IMR-90 (cell line): ENCODE results near the gene LHX5. TPM values are rescaled to one million over a fixed set of nuclear protein-coding genes. Genes with fewer than 3 reads are reported as not detected.

ENCODE experiments used
- ATAC-seq: fragments of 200-7000 bp; cut with Tn5 transposase; 2 replicates; pipeline ENCODE4 v1.9.1; 2020; ENCODE audit warnings: low read depth, mild to moderate bottlenecking, moderate library complexity
- BruUV-seq: library from RNA; stranded (reverse); fragments of 400-500 nt; replicated peaks from 2 replicates; lab custom pipeline; 2021; lab: Mats Ljungman, UMichigan
- CTCF ChIA-PET: fragments of 300-600 bp; formaldehyde crosslinking; extraction: SDS; loops from one replicate; lab custom pipeline; 2021; ENCODE audit warnings: antibody characterized with exemption; lab: Yijun Ruan, JAX
- POLR2A ChIA-PET: fragments of 300-600 bp; sonication (Branson Sonifier 250); formaldehyde crosslinking; loops from one replicate; lab custom pipeline; 2022; ENCODE audit warnings: antibody characterized with exemption; ENCODE audit not compliant: unreplicated experiment; lab: Charles Lee
- DNase-seq: peaks from one replicate; pipeline ENCODE4 v3.0.0; 2013
- H2AFZ ChIP-seq: replicated peaks from 2 replicates; pipeline ENCODE3; 2013; ENCODE audit warnings: low read length, mild to moderate bottlenecking; ENCODE audit not compliant: poor library complexity
- H2AK5ac ChIP-seq: 2 replicates; pipeline ENCODE4 v1.6.1; 2013; ENCODE audit warnings: low read depth, low read length, inconsistent platforms
- H2AK9ac ChIP-seq: replicated peaks from 2 replicates; pipeline ENCODE3; 2013; ENCODE audit warnings: mild to moderate bottlenecking, low read depth, low read length, moderate library complexity; ENCODE audit not compliant: poor library complexity
- H2BK120ac ChIP-seq: 2 replicates; pipeline ENCODE4 v1.6.1; 2013; ENCODE audit warnings: low read depth, low read length, inconsistent platforms
- H2BK15ac ChIP-seq: 3 replicates; pipeline ENCODE4 v1.6.1; 2013; ENCODE audit warnings: low read depth, low read length, inconsistent platforms
- H2BK20ac ChIP-seq: 2 replicates; pipeline ENCODE4 v1.6.1; 2013; ENCODE audit warnings: low read depth, mild to moderate bottlenecking, inconsistent platforms, low read length, moderate library complexity
- H2BK5ac ChIP-seq: 2 replicates; pipeline ENCODE4 v1.6.1; 2013; ENCODE audit warnings: mild to moderate bottlenecking, low read depth, low read length, inconsistent platforms; ENCODE audit not compliant: poor library complexity, severe bottlenecking
- H3K14ac ChIP-seq: replicated peaks from 2 replicates; pipeline ENCODE4 v1.6.1; 2013; ENCODE audit warnings: low read depth, low read length, inconsistent platforms
- H3K18ac ChIP-seq: 2 replicates; pipeline ENCODE4 v1.6.1; 2013; ENCODE audit warnings: low read depth, low read length, control low read depth
- H3K23ac ChIP-seq: 2 replicates; pipeline ENCODE4 v1.6.1; 2013; ENCODE audit warnings: low read depth, low read length, inconsistent platforms
- H3K27ac ChIP-seq: 2 replicates; pipeline ENCODE4 v1.5.1; 2013; ENCODE audit warnings: mild to moderate bottlenecking, control low read depth, low read length; ENCODE audit not compliant: insufficient read depth
- H3K27me3 ChIP-seq: 2 replicates; pipeline ENCODE4 v1.6.1; 2013; ENCODE audit warnings: low read length; ENCODE audit not compliant: control insufficient read depth, insufficient read depth
- H3K36me3 ChIP-seq: 2 replicates; pipeline ENCODE4 v1.6.1; 2013; ENCODE audit warnings: low read length, mixed read lengths; ENCODE audit not compliant: control insufficient read depth, insufficient read depth
- H3K4ac ChIP-seq: 2 replicates; pipeline ENCODE4 v1.6.1; 2013; ENCODE audit warnings: low read depth, low read length, inconsistent platforms
- H3K4me1 ChIP-seq: 2 replicates; pipeline ENCODE4 v1.6.1; 2013; ENCODE audit warnings: low read length, mixed read lengths; ENCODE audit not compliant: control insufficient read depth, insufficient read depth
- H3K4me2 ChIP-seq: 2 replicates; pipeline ENCODE4 v1.6.1; 2013; ENCODE audit warnings: low read depth, mild to moderate bottlenecking, control low read depth, low read length, moderate library complexity
- H3K4me3 ChIP-seq: 2 replicates; pipeline ENCODE4 v1.5.1; 2013; ENCODE audit warnings: low read depth, mild to moderate bottlenecking, control low read depth, low read length, moderate library complexity; ENCODE audit not compliant: insufficient read depth
- H3K56ac ChIP-seq: 2 replicates; pipeline ENCODE4 v1.6.1; 2013; ENCODE audit warnings: low read length, inconsistent platforms; ENCODE audit not compliant: insufficient read depth; ENCODE audit errors: extremely low read depth
- H3K79me1 ChIP-seq, 2 experiments: 2 replicates each; pipeline ENCODE4 v1.6.1; 2013; ENCODE audit warnings: low read length in 2 of 2, inconsistent platforms in 1 of 2, low read depth in 1 of 2
- H3K9ac ChIP-seq: 2 replicates; pipeline ENCODE4 v1.6.1; 2013; ENCODE audit warnings: low read depth, low read length, control low read depth
- H3K9me1 ChIP-seq: 2 replicates; pipeline ENCODE4 v1.6.1; 2013; ENCODE audit warnings: low read length, inconsistent platforms; ENCODE audit not compliant: insufficient read depth
- H3K9me3 ChIP-seq: 2 replicates; pipeline ENCODE4 v1.6.1; 2013; ENCODE audit warnings: low read length; ENCODE audit not compliant: control insufficient read depth, insufficient read depth
- H4K20me1 ChIP-seq: 2 replicates; pipeline ENCODE4 v1.6.1; 2013; ENCODE audit warnings: low read length, inconsistent platforms; ENCODE audit not compliant: insufficient read depth
- H4K5ac ChIP-seq: 2 replicates; pipeline ENCODE4 v1.6.1; 2013; ENCODE audit warnings: mild to moderate bottlenecking, low read depth, low read length, control low read depth
- H4K8ac ChIP-seq, 2 experiments: 2 replicates each; pipeline ENCODE4 v1.6.1; 2013; ENCODE audit warnings: low read depth in 2 of 2, low read length in 2 of 2, control low read depth in 1 of 2, inconsistent platforms in 1 of 2
- H4K91ac ChIP-seq: 2 replicates; pipeline ENCODE4 v1.6.1; 2013; ENCODE audit warnings: low read depth, low read length, inconsistent platforms; ENCODE audit not compliant: insufficient read depth
- BHLHE40 ChIP-seq: fragments of 150-350 bp; IDR thresholded peaks from 2 replicates; pipeline ENCODE4 v1.6.1; 2016; ENCODE audit warnings: mild to moderate bottlenecking, low read depth, low read length
- ELK1 ChIP-seq: fragments of 150-350 bp; IDR thresholded peaks from 2 replicates; pipeline ENCODE4 v1.6.1; 2016; ENCODE audit warnings: low read depth, mild to moderate bottlenecking, low read length, moderate library complexity, borderline replicate concordance
- WGBS, 2 experiments: methylation state at CpG; one replicate each; pipeline versions ENCODE4 v1.1.5 to v1.1.7; 2013; ENCODE audit warnings: missing lambda C conversion rate in 2 of 2; ENCODE audit not compliant: insufficient read length in 1 of 2; ENCODE audit errors: extremely low coverage in 2 of 2; 5-methylcytosine and 5-hydroxymethylcytosine counted together
- dilution Hi-C: fragments of 300-500 bp; cut with HindIII; formaldehyde crosslinking; loops from one replicate; pipeline ENCODE4 v1.14.3; 2018; ENCODE audit warnings: low sequenced_read_pairs; ENCODE audit not compliant: unreplicated experiment
- in situ Hi-C: fragments of 300-500 bp; cut with MboI; formaldehyde crosslinking; loops from 3 replicates; pipeline ENCODE4 v1.14.3; 2019; ENCODE audit warnings: low sequenced_read_pairs, inconsistent platforms, mixed read lengths
- intact Hi-C: fragments of 100-400 bp; cut with micrococcal nuclease; formaldehyde crosslinking; loops from 2 replicates; pipeline ENCODE4 v1.10.0; 2022
- polyA plus RNA-seq, 3 experiments: library from polyadenylated mRNA; depleted of rRNA; stranded (reverse); fragments of >200 nt; gene quantifications; 2 replicates each; pipeline ENCODE4 v1.2.3, GENCODE V29; 2012; ENCODE audit warnings: low replicate concordance in 1 of 3
- total RNA-seq: library from RNA; depleted of rRNA; stranded (reverse); fragments of >200 nt; gene quantifications from 2 replicates; pipeline ENCODE4 v1.2.3, GENCODE V29; 2012
- TF ChIP-seq, protein P1 (sequence below): fragments of 150-350 bp; IDR thresholded peaks from 2 replicates; pipeline ENCODE4 v1.6.1; 2017; ENCODE audit warnings: mild to moderate bottlenecking, antibody characterized with exemption, low read length, low read depth

LHX5 gene
- total and polyA plus RNA-seq, 2 of the 4 experiments (the other 2 are of a cell fraction): not detected

DNA sequence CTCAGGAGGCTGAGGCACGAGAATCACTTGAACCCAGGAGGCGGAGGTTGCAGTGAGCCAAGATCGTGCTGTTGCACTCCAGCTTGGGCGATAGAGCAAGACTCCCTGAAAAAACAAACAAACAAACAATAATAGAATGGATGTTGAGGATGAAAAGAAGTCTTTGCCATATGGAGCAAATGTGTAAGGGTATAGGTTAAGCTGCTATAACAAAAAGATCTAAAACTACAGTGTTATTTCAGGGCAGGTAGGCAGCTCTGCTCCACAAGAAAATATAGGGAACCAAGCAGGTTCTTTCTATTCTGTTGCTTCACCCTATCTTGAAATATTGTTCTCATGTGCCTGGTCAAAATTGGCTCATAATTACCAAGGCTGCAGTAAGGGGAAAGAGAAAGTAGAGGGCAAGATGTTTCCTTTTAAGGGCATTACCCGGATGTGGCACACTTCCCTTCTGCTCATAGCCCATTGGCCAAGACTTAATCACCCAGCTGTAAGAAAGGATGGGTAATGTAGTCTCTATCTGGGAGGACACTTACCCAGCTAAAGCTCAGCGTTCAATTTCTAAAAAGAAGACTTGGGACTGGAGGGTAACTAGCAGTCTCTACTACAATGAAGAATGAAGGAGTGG, 26.0 kb downstream of the LHX5 start:
- intact Hi-C loops (no loop called here), in situ Hi-C loops (no loop called here), dilution Hi-C loops (no loop called here)
- Histone ChIP-seq H3K9ac (no peak overlapping the region), H4K91ac (no peak overlapping the region), H3K4me2 (no peak overlapping the region), H3K4ac (no peak overlapping the region), H3K36me3 (no peaks in the 10 kb centered on the region), H3K14ac (no peak overlapping the region), H2BK15ac (no peak overlapping the region), H2AFZ (no peak overlapping the region), H2BK5ac (no peak overlapping the region), H3K79me1 (no peaks in the 10 kb centered on the region), H4K8ac (no peak overlapping the region), H3K9me1 (no peaks in the 10 kb centered on the region), H3K23ac (no peak overlapping the region), H3K18ac (no peak overlapping the region), H2BK120ac (no peak overlapping the region), H2BK20ac (no peak overlapping the region), H2AK9ac (no peak overlapping the region), H4K5ac (no peak overlapping the region), H3K4me1 (no peaks in the 10 kb centered on the region), H4K20me1 (no peaks in the 10 kb centered on the region), H3K27me3 (peaks cover 11% of the 10 kb centered on the region), H3K56ac (no peak overlapping the region), H2AK5ac (no peak overlapping the region), H3K9me3 (no peaks in the 10 kb centered on the region), H3K4me3 (no peak overlapping the region), H3K27ac (no peak overlapping the region)
- DNase-seq: no peak
- no peak for TF ChIP-seq ELK1
- no peak for TF ChIP-seq BHLHE40
- TF ChIP-seq, protein P1, sequence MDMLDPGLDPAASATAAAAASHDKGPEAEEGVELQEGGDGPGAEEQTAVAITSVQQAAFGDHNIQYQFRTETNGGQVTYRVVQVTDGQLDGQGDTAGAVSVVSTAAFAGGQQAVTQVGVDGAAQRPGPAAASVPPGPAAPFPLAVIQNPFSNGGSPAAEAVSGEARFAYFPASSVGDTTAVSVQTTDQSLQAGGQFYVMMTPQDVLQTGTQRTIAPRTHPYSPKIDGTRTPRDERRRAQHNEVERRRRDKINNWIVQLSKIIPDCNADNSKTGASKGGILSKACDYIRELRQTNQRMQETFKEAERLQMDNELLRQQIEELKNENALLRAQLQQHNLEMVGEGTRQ: no peak
- ATAC-seq: no peak; the same call in 1 of the 2 replicates
- no TSS peak for BruUV-seq
- POLR2A ChIA-PET: no interaction called here
- 60% methylated on average over 1 of the region's 6 CpGs; no CpG with 5 or more reads in 1 of the 2 experiments for WGBS, 2 experiments
- CTCF ChIA-PET: interaction anchor here (1.0 kb wide), 1 partner anchor 16 kb away, joined by 4 read pairs; no protein-coding TSS in a partner anchor
